ENCODE results near the gene ANKRD27.
A peak's percentile ranks its signal among the peaks of the same experiment; 100 is the strongest.
"Not testable (repeated sequence)": the region's sequence is repeated elsewhere in the genome, so short reads cannot be mapped to it uniquely, and the experiment has no call there.

The ANKRD27 gene

GRCh38 chr19:32652894-32653598, 21.9 kb downstream of the ANKRD27 start:
- Histone ChIP-seq H3K27ac (ENCODE audit: low read depth, low read length) (no peak overlapping the region), H3K9me3 (ENCODE audit: control insufficient read depth, insufficient read depth, low read depth, low read length) (no peaks in the 10 kb centered on the region), H3K27me3 (ENCODE audit: control insufficient read depth, insufficient read depth, low read length) (no peaks in the 10 kb centered on the region), H3K9ac (ENCODE audit: low read length) (no peak overlapping the region), H3K4me1 (ENCODE audit: control insufficient read depth, insufficient read depth, low read length) (peaks cover 9% of the 10 kb centered on the region), H3K4me3 (ENCODE audit: low read depth, low read length) (no peak overlapping the region), H3K36me3 (ENCODE audit: control insufficient read depth, insufficient read depth, low read length) (peaks cover 29% of the 10 kb centered on the region)

DNA sequence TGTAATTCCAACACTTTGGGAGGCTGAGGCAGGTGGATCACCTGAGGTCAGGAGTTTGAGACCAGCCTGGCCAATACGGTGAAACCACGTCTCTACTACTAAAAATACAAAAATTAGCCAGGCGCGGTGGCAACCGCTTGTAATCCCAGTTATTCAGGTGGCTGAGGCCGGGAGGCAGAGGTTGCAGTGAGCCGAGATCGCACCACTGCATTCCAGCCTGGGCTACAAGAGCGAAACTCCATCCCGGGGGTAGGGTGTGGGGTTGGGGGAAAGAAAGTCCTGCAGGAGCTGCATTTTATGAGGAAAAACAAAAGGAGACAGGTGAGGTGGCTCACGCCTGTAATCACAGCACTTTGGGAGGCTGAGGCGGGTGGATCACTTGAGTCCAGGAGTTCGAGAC, 22.6 kb downstream of the ANKRD27 start:
- not testable (repeated sequence) for H3K9ac ChIP-seq (ENCODE audit: low read length); H3K4me3 ChIP-seq (ENCODE audit: low read depth, low read length); H3K4me1 ChIP-seq (ENCODE audit: control insufficient read depth, insufficient read depth, low read length); H3K27me3 ChIP-seq (ENCODE audit: control insufficient read depth, insufficient read depth, low read length); H3K9me3 ChIP-seq (ENCODE audit: control insufficient read depth, insufficient read depth, low read depth, low read length)
- peak overlapping the region; percentile 36; the same call in 1 of the 2 replicates for H3K27ac ChIP-seq (ENCODE audit: low read depth, low read length)
- peaks cover 33% of the 10 kb centered on the region for H3K36me3 ChIP-seq (ENCODE audit: control insufficient read depth, insufficient read depth, low read length)

- no peak overlapping the region for H3K27ac ChIP-seq (ENCODE audit: low read depth, low read length)
- peaks cover 38% of the 10 kb centered on the region for H3K36me3 ChIP-seq (ENCODE audit: control insufficient read depth, insufficient read depth, low read length)
- no peak overlapping the region for H3K9ac ChIP-seq (ENCODE audit: low read length)
These were observed 23.2 kb downstream of the ANKRD27 start for GRCh38 chr19:32651729-32652140.

GRCh38 chr19:32650671-32651070, 24.3 kb downstream of the ANKRD27 start:
- no peak overlapping the region for H3K4me3 ChIP-seq (ENCODE audit: low read depth, low read length)
- no peaks in the 10 kb centered on the region for H3K27me3 ChIP-seq (ENCODE audit: control insufficient read depth, insufficient read depth, low read length)
- H3K4me1 ChIP-seq (ENCODE audit: control insufficient read depth, insufficient read depth, low read length): peaks cover 9% of the 10 kb centered on the region
- H3K27ac ChIP-seq (ENCODE audit: low read depth, low read length): no peak overlapping the region
- H3K9me3 ChIP-seq (ENCODE audit: control insufficient read depth, insufficient read depth, low read depth, low read length): no peaks in the 10 kb centered on the region
- peaks cover 38% of the 10 kb centered on the region for H3K36me3 ChIP-seq (ENCODE audit: control insufficient read depth, insufficient read depth, low read length)
- H3K9ac ChIP-seq (ENCODE audit: low read length): no peak overlapping the region

More at GRCh38 chr19:32651729-32652140, 23.2 kb downstream of the ANKRD27 start:
- no peaks in the 10 kb centered on the region for H3K27me3 ChIP-seq (ENCODE audit: control insufficient read depth, insufficient read depth, low read length)
- H3K4me3 ChIP-seq (ENCODE audit: low read depth, low read length): no peak overlapping the region
- peaks cover 9% of the 10 kb centered on the region for H3K4me1 ChIP-seq (ENCODE audit: control insufficient read depth, insufficient read depth, low read length)
- H3K9me3 ChIP-seq (ENCODE audit: control insufficient read depth, insufficient read depth, low read depth, low read length): no peaks in the 10 kb centered on the region

DNA sequence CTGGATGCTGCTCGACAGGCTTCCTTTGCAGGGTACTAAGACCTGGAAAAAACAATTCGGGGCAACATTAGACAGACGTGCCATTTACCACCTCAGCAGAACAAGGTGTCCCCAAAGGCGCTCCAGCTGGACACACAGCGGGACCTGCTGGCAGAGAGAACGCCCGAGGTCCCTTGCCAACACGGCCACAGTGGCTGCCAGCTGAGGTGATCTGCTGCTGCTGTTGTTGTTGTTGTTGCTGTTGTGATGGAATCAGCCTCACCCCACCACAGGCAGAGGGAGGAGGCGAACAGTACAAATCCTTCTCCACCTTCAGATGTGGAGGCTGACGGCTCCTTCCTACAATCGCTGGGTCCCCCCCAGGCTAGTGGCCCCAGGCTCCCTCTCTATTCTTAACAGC, 25.2 kb downstream of the ANKRD27 start:
- Histone ChIP-seq H3K36me3 (ENCODE audit: control insufficient read depth, insufficient read depth, low read length) (peaks cover 32% of the 10 kb centered on the region), H3K4me1 (ENCODE audit: control insufficient read depth, insufficient read depth, low read length) (peaks cover 9% of the 10 kb centered on the region), H3K9me3 (ENCODE audit: control insufficient read depth, insufficient read depth, low read depth, low read length) (no peaks in the 10 kb centered on the region), H3K4me3 (ENCODE audit: low read depth, low read length) (no peak overlapping the region), H3K27ac (ENCODE audit: low read depth, low read length) (no peak overlapping the region), H3K27me3 (ENCODE audit: control insufficient read depth, insufficient read depth, low read length) (no peaks in the 10 kb centered on the region), H3K9ac (ENCODE audit: low read length) (no peak overlapping the region)

- peaks cover 8% of the 10 kb centered on the region for H3K4me1 ChIP-seq (ENCODE audit: control insufficient read depth, insufficient read depth, low read length)
- no peak overlapping the region for H3K27ac ChIP-seq (ENCODE audit: low read depth, low read length)
- H3K4me3 ChIP-seq (ENCODE audit: low read depth, low read length): no peak overlapping the region
- peaks cover 54% of the 10 kb centered on the region for H3K36me3 ChIP-seq (ENCODE audit: control insufficient read depth, insufficient read depth, low read length)
- H3K27me3 ChIP-seq (ENCODE audit: control insufficient read depth, insufficient read depth, low read length): no peaks in the 10 kb centered on the region
- H3K9ac ChIP-seq (ENCODE audit: low read length): no peak overlapping the region
- H3K9me3 ChIP-seq (ENCODE audit: control insufficient read depth, insufficient read depth, low read depth, low read length): no peaks in the 10 kb centered on the region
These were observed 27.6 kb downstream of the ANKRD27 start for GRCh38 chr19:32647361-32647760.

DNA sequence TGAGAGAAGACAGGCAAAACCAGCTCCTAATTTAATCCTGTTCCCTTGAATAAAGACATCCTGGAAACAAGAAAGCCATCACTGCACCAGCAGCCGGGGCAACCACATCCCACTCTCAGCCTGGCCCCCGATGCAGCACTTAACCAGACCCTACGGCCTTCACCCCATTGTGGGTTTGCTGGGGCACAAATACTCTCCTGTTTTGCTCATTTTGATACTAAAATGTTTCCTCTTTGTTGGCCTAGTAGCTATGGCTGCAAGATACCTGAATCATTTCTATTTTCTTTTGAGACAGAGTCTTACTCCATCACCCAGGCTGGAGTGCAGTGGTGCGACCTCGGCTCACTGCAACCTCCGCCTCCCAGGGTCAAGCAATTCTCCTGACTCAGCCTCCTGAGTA, 28.4 kb downstream of the ANKRD27 start:
- Histone ChIP-seq H3K4me1 (ENCODE audit: control insufficient read depth, insufficient read depth, low read length) (peaks cover 1% of the 10 kb centered on the region; the same call in 1 of the 2 replicates), H3K4me3 (ENCODE audit: low read depth, low read length) (no peak overlapping the region), H3K9me3 (ENCODE audit: control insufficient read depth, insufficient read depth, low read depth, low read length) (no peaks in the 10 kb centered on the region), H3K27ac (ENCODE audit: low read depth, low read length) (no peak overlapping the region), H3K36me3 (ENCODE audit: control insufficient read depth, insufficient read depth, low read length) (peaks cover 61% of the 10 kb centered on the region), H3K27me3 (ENCODE audit: control insufficient read depth, insufficient read depth, low read length) (no peaks in the 10 kb centered on the region), H3K9ac (ENCODE audit: low read length) (no peak overlapping the region)

DNA sequence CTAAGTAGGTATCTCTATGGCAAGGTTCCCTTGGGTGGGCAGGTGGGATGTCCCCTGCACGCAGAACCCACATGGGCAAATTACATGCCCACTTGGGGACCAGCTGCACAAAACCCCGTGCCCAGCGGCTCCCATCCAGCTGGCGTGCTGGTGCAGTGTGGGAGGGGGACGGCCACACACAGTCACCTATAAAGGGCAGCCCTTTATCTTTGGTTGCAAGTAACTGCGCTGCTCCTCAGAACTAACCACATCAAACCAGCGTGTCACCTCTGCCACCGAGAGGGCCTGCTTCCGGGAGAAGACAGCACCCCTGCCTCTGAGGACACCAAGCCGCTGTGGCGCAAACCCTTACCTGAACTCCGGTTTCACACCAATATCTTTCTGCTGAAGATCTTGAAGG, 32.2 kb downstream of the ANKRD27 start:
- peaks cover 80% of the 10 kb centered on the region for H3K36me3 ChIP-seq (ENCODE audit: control insufficient read depth, insufficient read depth, low read length)
- no peaks in the 10 kb centered on the region for H3K9me3 ChIP-seq (ENCODE audit: control insufficient read depth, insufficient read depth, low read depth, low read length)
- H3K27ac ChIP-seq (ENCODE audit: low read depth, low read length): no peak overlapping the region
- no peaks in the 10 kb centered on the region for H3K4me1 ChIP-seq (ENCODE audit: control insufficient read depth, insufficient read depth, low read length)
- H3K27me3 ChIP-seq (ENCODE audit: control insufficient read depth, insufficient read depth, low read length): no peaks in the 10 kb centered on the region
- H3K4me3 ChIP-seq (ENCODE audit: low read depth, low read length): no peak overlapping the region
- H3K9ac ChIP-seq (ENCODE audit: low read length): no peak overlapping the region

DNA sequence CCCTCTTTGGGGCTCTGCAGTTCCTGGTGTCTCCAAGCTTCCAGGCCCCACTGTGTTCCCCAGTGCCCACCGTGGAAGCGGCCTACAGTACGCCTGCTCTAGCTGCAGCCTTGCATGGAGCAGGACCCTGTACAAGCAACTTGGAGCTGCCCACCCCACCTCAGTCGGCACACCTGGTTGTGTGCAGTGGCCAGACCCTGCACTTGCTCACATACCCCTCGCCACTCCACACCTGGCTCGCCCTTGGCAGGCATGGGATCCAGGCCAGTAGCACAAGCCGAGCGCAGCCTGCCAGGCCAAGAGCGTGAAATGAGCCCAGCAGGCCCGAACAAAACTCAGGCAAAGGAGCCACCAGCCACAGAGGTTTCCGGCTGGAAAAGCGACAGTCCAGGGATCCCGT, 36.4 kb downstream of the ANKRD27 start:
- Histone ChIP-seq H3K4me1 (ENCODE audit: control insufficient read depth, insufficient read depth, low read length) (no peaks in the 10 kb centered on the region), H3K9ac (ENCODE audit: low read length) (no peak overlapping the region), H3K27ac (ENCODE audit: low read depth, low read length) (no peak overlapping the region), H3K27me3 (ENCODE audit: control insufficient read depth, insufficient read depth, low read length) (no peaks in the 10 kb centered on the region), H3K36me3 (ENCODE audit: control insufficient read depth, insufficient read depth, low read length) (peaks cover 73% of the 10 kb centered on the region), H3K9me3 (ENCODE audit: control insufficient read depth, insufficient read depth, low read depth, low read length) (no peaks in the 10 kb centered on the region), H3K4me3 (ENCODE audit: low read depth, low read length) (no peak overlapping the region)

DNA sequence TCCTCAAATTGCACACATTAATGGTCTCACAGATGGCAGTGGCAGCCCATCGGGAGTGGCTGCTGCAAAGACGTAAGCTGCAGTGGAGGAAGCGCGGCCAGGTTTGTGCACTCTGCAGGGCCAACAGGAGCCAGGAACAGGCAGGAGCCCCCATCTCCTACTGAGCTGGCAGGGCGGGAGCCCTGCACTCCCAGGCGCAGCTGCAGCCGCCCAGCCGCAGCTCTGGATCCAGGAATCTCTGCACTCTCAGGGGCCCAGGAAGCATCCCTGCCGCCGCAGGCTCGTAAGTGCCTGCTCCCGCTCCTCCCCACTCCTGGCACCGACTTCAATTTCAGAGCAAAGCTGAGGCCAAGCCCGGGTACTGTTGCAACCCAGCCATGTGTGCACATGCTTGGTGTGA, 37.5 kb downstream of the ANKRD27 start:
- peaks cover 62% of the 10 kb centered on the region for H3K36me3 ChIP-seq (ENCODE audit: control insufficient read depth, insufficient read depth, low read length)

DNA sequence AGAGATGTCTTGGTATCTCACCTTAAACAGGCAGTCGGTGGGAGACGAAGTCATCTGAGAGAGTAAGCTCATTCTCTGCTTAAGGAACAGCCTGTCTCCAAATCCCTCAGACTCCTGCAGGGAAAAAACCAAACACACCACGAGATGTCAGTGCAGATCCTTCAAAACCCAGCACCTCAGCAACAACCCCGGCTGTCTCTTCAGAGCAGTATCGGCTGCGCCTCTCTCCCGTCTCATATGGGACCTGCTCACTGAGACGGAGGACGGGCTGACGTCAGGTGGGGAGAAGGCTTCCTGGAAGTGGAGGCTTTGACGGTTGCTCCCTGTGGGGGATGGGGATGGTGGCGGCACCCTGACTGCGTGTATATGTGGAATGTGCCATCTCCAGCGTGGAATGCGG, 43.6 kb downstream of the ANKRD27 start:
- Histone ChIP-seq H3K4me3 (ENCODE audit: low read depth, low read length) (no peak overlapping the region), H3K27ac (ENCODE audit: low read depth, low read length) (no peak overlapping the region), H3K27me3 (ENCODE audit: control insufficient read depth, insufficient read depth, low read length) (no peaks in the 10 kb centered on the region), H3K4me1 (ENCODE audit: control insufficient read depth, insufficient read depth, low read length) (no peaks in the 10 kb centered on the region), H3K9me3 (ENCODE audit: control insufficient read depth, insufficient read depth, low read depth, low read length) (no peaks in the 10 kb centered on the region), H3K36me3 (ENCODE audit: control insufficient read depth, insufficient read depth, low read length) (peaks cover 61% of the 10 kb centered on the region), H3K9ac (ENCODE audit: low read length) (no peak overlapping the region)

More for the DNA sequence above, 37.5 kb downstream of the ANKRD27 start:
- H3K27ac ChIP-seq (ENCODE audit: low read depth, low read length): no peak overlapping the region
- H3K9me3 ChIP-seq (ENCODE audit: control insufficient read depth, insufficient read depth, low read depth, low read length): no peaks in the 10 kb centered on the region
- no peaks in the 10 kb centered on the region for H3K4me1 ChIP-seq (ENCODE audit: control insufficient read depth, insufficient read depth, low read length)
- no peaks in the 10 kb centered on the region for H3K27me3 ChIP-seq (ENCODE audit: control insufficient read depth, insufficient read depth, low read length)
- no peak overlapping the region for H3K9ac ChIP-seq (ENCODE audit: low read length)
- no peak overlapping the region for H3K4me3 ChIP-seq (ENCODE audit: low read depth, low read length)
